ENCODE results near the gene LSM5.
"Not testable (repeated sequence)": the region's sequence is repeated elsewhere in the genome, so short reads cannot be mapped to it uniquely, and the experiment has no call there.

- not testable (repeated sequence) for TF ChIP-seq POLR2A (IDR thresholded peaks at IDR 0.05; ENCODE audit: low read depth, low read length); TAF1 (IDR thresholded peaks at IDR 0.05; ENCODE audit: borderline replicate concordance, low read depth, low read length)
Measured at GRCh38 chr7:32500216-32500615, 10.0 kb upstream of the LSM5 start.
